Ishikawa (cell line): ENCODE data around the gene GALNT13.

Experiments
- CEBPB ChIP-seq: IDR thresholded peaks from 2 replicates; pipeline ENCODE4 v1.6.1; 2012
- CREB1 ChIP-seq: IDR thresholded peaks from 2 replicates; pipeline ENCODE4 v1.6.1; 2012; ENCODE audit warnings: low read depth
- EGR1 ChIP-seq: IDR thresholded peaks from 2 replicates; pipeline ENCODE4 v1.6.1; 2012
- EP300 ChIP-seq: IDR thresholded peaks from 2 replicates; pipeline ENCODE4 v1.6.1; 2012; ENCODE audit warnings: borderline replicate concordance
- FOXM1 ChIP-seq: IDR thresholded peaks from 2 replicates; pipeline ENCODE4 v1.6.1; 2012; ENCODE audit warnings: low read depth, borderline replicate concordance
- MAX ChIP-seq: IDR thresholded peaks from 2 replicates; pipeline ENCODE4 v1.6.1; 2012
- NFIC ChIP-seq: IDR thresholded peaks from 2 replicates; pipeline ENCODE4 v1.6.1; 2012
- RAD21 ChIP-seq: IDR thresholded peaks from 2 replicates; pipeline ENCODE4 v1.6.1; 2012; ENCODE audit warnings: low read depth
- REST ChIP-seq: IDR thresholded peaks from 2 replicates; pipeline ENCODE4 v1.6.1; 2012; ENCODE audit warnings: low read depth, mild to moderate bottlenecking
- TAF1 ChIP-seq: IDR thresholded peaks from 2 replicates; pipeline ENCODE4 v1.6.1; 2012; ENCODE audit warnings: low read depth, mild to moderate bottlenecking
- TEAD4 ChIP-seq: IDR thresholded peaks from 2 replicates; pipeline ENCODE4 v1.6.1; 2012
- USF1 ChIP-seq: IDR thresholded peaks from 2 replicates; pipeline ENCODE4 v1.6.1; 2012
- YY1 ChIP-seq: IDR thresholded peaks from 2 replicates; pipeline ENCODE4 v1.6.1; 2012; ENCODE audit warnings: low read depth
- ZBTB7A ChIP-seq: IDR thresholded peaks from 2 replicates; pipeline ENCODE4 v1.6.1; 2012; ENCODE audit warnings: low read depth

- TF ChIP-seq CREB1 (no peak), MAX (no peak), FOXM1 (no peak), EGR1 (no peak), EP300 (no peak), NFIC (no peak), TEAD4 (no peak), CEBPB (no peak), RAD21 (no peak), YY1 (no peak), TAF1 (no peak), ZBTB7A (no peak), USF1 (no peak), REST (no peak)
Observed at GRCh38 chr2:154280543-154280942, 408.8 kb downstream of the GALNT13 start.
